ENCODE measurements around the gene PDGFRB. TPM values are rescaled to one million over a fixed set of nuclear protein-coding genes. Genes with fewer than 3 reads are reported as not detected.

PDGFRB gene
- polyA plus RNA-seq, 1 experiment, result 276 TPM

DNA sequence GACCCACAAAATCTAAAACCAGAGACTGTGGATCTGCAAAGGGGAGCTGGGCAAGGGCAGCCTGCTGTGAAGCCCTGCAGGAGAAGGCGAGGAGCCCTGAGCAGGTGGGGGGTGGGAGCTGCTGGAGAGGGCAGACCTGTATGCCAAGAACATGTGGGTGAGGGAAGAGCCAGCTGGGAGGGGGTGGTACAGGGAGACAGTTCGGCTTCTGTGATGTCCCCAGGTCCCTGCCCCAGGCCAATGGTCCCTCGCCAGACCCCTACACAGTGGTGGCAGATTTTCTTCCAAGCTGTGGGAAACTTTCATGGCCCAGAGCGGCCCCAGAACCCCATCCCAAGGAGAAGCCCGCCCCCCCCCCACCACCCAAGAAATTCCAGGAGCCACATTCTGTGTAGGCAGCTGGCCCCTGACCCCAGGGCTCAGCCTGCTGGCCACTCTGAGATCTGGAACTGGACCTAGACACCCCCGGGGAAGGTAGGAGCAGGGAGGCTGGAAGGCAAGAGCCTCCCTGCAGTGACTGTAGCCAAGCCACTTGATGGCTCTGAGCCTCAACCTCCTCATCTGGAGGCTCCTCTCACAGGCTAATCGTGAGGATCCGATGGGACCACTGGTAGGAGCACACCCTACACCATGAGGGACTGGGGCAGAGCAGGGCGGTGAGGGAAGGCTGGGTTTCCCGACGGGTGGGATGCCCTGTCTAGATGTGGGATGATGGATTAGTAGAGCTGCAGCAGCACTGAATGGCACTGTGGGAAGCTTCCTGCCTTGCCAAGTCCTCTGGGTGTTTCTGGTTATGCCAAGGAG, 46.7 kb downstream of the PDGFRB start:
- Histone ChIP-seq H3K36me3 (ENCODE audit: control insufficient read depth, insufficient read depth, low read length) (peaks cover under 1% of the 10 kb centered on the region), H3K4me3 (ENCODE audit: low read depth, low read length) (no peak overlapping the region), H3K27me3 (ENCODE audit: control insufficient read depth, insufficient read depth, low read length) (no peaks in the 10 kb centered on the region)
- ChIA-PET CTCF (interaction anchor here (0.7 to 1.3 kb wide), 4 partner anchors 102 to 118 kb away, joined by 3 to 4 read pairs (median 4); no protein-coding TSS in a partner anchor), POLR2A (no interaction called here)
- no peak for DNase-seq (ENCODE audit: low read depth)
- TF ChIP-seq, protein P1, sequence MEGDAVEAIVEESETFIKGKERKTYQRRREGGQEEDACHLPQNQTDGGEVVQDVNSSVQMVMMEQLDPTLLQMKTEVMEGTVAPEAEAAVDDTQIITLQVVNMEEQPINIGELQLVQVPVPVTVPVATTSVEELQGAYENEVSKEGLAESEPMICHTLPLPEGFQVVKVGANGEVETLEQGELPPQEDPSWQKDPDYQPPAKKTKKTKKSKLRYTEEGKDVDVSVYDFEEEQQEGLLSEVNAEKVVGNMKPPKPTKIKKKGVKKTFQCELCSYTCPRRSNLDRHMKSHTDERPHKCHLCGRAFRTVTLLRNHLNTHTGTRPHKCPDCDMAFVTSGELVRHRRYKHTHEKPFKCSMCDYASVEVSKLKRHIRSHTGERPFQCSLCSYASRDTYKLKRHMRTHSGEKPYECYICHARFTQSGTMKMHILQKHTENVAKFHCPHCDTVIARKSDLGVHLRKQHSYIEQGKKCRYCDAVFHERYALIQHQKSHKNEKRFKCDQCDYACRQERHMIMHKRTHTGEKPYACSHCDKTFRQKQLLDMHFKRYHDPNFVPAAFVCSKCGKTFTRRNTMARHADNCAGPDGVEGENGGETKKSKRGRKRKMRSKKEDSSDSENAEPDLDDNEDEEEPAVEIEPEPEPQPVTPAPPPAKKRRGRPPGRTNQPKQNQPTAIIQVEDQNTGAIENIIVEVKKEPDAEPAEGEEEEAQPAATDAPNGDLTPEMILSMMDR (IDR thresholded peaks at IDR 0.05; ENCODE audit: insufficient read depth, low read depth, low read length), result no peak

DNA sequence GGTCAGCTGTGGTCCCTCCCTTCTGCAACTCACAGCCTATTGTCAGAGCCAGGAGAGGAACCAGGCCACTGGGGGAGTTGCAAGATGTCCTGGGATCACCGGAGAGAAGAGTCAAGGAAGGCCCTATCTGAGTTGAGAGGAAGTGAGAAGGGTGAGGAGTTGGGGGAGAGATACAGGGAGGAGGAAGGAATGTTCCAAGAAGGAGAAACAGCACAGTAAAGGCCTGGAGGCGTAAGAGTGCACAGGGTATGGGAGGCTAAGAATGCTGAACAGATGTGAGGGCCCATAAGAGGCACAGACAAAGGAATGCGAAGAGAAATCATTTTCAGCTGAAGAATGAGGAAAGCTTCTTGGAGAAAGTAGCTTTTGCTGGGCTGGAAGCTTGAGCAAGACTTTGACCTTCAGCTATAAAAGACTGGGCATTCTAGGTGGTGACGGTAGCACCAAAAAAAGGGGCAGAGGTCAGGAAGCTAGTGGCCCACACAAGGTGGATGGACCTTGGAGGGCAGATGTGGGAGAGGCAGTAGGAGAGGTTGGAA, 47.7 kb downstream of the PDGFRB start:
- TF ChIP-seq, protein P1 (IDR thresholded peaks at IDR 0.05; ENCODE audit: insufficient read depth, low read depth, low read length), result peak; percentile 7; the same call in 1 of the 2 replicates
- ChIA-PET CTCF (interaction anchor here (0.7 to 1.2 kb wide), 4 partner anchors 61 to 106 kb away, joined by 3 to 4 read pairs (median 3); no protein-coding TSS in a partner anchor), POLR2A (interaction anchor here (0.7 kb wide), 1 partner anchor 58 kb away, joined by 4 read pairs; no protein-coding TSS in a partner anchor)
- DNase-seq (ENCODE audit: low read depth), result peak; percentile 80
- H3K27me3 ChIP-seq (ENCODE audit: control insufficient read depth, insufficient read depth, low read length), result no peaks in the 10 kb centered on the region
- no peak overlapping the region for H3K4me3 ChIP-seq (ENCODE audit: low read depth, low read length)
- H3K36me3 ChIP-seq (ENCODE audit: control insufficient read depth, insufficient read depth, low read length), result no peaks in the 10 kb centered on the region

DNA sequence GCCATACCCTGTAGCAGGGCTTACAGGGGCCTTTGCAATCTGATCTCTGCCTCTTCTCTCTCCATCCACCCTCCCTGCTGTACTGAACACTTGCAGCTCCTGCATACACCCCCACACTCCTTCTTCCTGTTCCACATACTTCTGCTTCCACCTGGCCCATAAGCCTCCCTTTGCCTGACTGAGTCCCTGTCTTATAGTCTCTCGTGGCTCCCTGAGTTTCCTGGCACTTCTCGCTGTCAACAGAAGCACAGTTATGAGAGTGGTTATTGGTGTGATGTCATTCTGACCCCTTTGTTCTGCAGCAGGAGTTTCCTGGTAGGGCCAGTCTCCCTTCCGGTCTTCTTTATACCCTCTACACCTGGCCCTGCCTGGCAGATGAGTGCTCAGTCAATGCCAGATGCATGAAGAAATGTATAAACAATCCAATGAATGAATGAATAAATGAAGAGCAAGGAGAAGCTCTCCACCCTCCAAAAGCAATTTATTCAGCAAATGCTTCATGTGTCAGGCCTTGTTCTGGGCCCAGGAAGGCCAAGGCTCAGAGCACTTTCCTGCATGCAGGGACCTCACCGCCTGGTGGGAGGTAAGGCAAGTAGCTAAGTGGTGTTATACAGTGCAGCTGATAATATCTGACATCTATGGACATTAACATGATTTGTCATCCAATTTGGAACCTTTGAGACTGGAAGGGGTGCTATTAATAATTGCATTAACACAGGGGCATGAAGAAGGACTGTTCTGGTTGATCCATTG, 48.8 kb downstream of the PDGFRB start:
- TF ChIP-seq, protein P1 (IDR thresholded peaks at IDR 0.05; ENCODE audit: insufficient read depth, low read depth, low read length), result no peak
- H3K36me3 ChIP-seq (ENCODE audit: control insufficient read depth, insufficient read depth, low read length), result no peaks in the 10 kb centered on the region
- H3K4me3 ChIP-seq (ENCODE audit: low read depth, low read length), result no peak overlapping the region
- ChIA-PET POLR2A (no interaction called here), CTCF (interaction anchor here (0.7 to 1.3 kb wide), 5 partner anchors 9 to 101 kb away, joined by 3 to 4 read pairs (median 3); no protein-coding TSS in a partner anchor)
- no peaks in the 10 kb centered on the region for H3K27me3 ChIP-seq (ENCODE audit: control insufficient read depth, insufficient read depth, low read length)
- no peak for DNase-seq (ENCODE audit: low read depth)

DNA sequence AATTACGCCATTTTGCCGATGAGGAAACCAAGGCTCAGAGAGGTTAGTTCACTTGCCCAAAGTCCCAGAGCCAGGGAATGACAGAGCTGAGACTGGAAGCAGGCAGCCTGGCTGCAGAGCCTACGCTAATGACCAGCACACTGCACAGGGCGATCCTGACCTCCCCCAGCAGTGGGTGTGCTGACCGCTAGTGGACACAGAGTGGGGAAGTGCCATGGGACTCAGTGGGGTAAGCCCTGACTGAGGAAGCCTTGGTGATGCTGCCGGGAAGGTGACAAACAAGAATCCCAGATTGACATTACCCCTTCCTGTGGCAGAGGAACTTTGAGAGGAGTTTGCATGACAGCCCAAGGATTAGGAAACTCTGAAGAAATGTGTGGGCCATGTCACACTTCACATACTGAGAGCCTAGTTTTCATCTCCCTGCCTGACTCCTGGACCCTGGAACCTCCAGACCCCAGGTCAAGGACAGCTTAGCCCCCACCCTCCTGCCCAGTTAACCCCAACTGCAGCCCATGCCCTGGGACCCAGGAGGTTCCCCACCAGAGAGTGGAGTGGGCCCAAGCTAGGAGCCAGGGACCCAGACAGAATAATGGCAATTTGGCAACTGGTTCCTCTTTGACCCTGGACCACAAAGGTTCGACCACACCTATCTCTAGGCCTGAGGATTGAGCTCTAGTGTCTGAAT, 49.6 kb downstream of the PDGFRB start:
- no peaks in the 10 kb centered on the region for H3K36me3 ChIP-seq (ENCODE audit: control insufficient read depth, insufficient read depth, low read length)
- CTCF ChIA-PET, result interaction anchor here (0.7 to 1.4 kb wide), 3 partner anchors 9 to 38 kb away, joined by 3 to 4 read pairs (median 3); no protein-coding TSS in a partner anchor
- POLR2A ChIA-PET, result no interaction called here

More for the DNA sequence above, 49.6 kb downstream of the PDGFRB start:
- DNase-seq (ENCODE audit: low read depth), result no peak
- TF ChIP-seq, protein P1 (IDR thresholded peaks at IDR 0.05; ENCODE audit: insufficient read depth, low read depth, low read length), result no peak
- Histone ChIP-seq H3K4me3 (ENCODE audit: low read depth, low read length) (no peak overlapping the region), H3K27me3 (ENCODE audit: control insufficient read depth, insufficient read depth, low read length) (no peaks in the 10 kb centered on the region)

Data from BJ (cell line).